Thymus (tissue), 11 donors: ENCODE results near the gene TNRC6A. TPM values are rescaled to one million over a fixed set of nuclear protein-coding genes. Genes with fewer than 3 reads are reported as not detected.
"Not testable (repeated sequence)": the region's sequence is repeated elsewhere in the genome, so short reads cannot be mapped to it uniquely, and the experiment has no call there.

ENCODE experiments used
- DNase-seq, 9 donors: peaks; one replicate each; pipeline ENCODE4 v3.0.0-alpha.2; 2013; ENCODE audit warnings: low spot score in 9 of 9, low read depth in 6 of 9, missing footprints in 1 of 9
- H3K27ac ChIP-seq, 2 donors: one replicate each; pipeline ENCODE4 v1.5.1; 2013; ENCODE audit warnings: control low read depth in 1 of 2, low read depth in 1 of 2, low read length in 1 of 2, mild to moderate bottlenecking in 1 of 2, moderate library complexity in 1 of 2
- H3K27me3 ChIP-seq, 2 donors: one replicate each; pipeline ENCODE4 v1.5.1; 2013; ENCODE audit warnings: low read length in 1 of 2; ENCODE audit not compliant: control insufficient read depth in 2 of 2, insufficient read depth in 1 of 2
- H3K36me3 ChIP-seq, 2 donors: one replicate each; pipeline ENCODE4 v1.5.1; 2013; ENCODE audit warnings: low read length in 1 of 2, mild to moderate bottlenecking in 1 of 2, moderate library complexity in 1 of 2; ENCODE audit not compliant: control insufficient read depth in 2 of 2, insufficient read depth in 2 of 2
- H3K4me1 ChIP-seq, 2 donors: one replicate each; pipeline ENCODE4 v1.5.1; 2013; ENCODE audit warnings: low read length in 2 of 2; ENCODE audit not compliant: control insufficient read depth in 2 of 2, insufficient read depth in 2 of 2
- H3K4me3 ChIP-seq, 2 donors: one replicate each; pipeline ENCODE4 v1.5.1; 2013; ENCODE audit warnings: low read length in 2 of 2, control low read depth in 1 of 2, mild to moderate bottlenecking in 1 of 2
- H3K9me3 ChIP-seq, 2 donors: one replicate each; pipeline ENCODE4 v1.5.1; 2013; ENCODE audit warnings: low read length in 1 of 2, mild to moderate bottlenecking in 1 of 2; ENCODE audit not compliant: control insufficient read depth in 2 of 2, insufficient read depth in 1 of 2
- WGBS: extraction: QIAGEN DNeasy Blood & Tissue Kit; methylation state at CpG from one replicate; pipeline ENCODE4 v1.1.7; 2013; 5-methylcytosine and 5-hydroxymethylcytosine counted together
- polyA plus RNA-seq: library from polyadenylated mRNA; stranded (reverse); fragments of 200-250 nt; gene quantifications from one replicate; pipeline ENCODE4 v1.2.3, GENCODE V29; 2013
- total RNA-seq: library from RNA; stranded (reverse); fragments of 120-200 nt; gene quantifications from one replicate; pipeline ENCODE4 v1.2.4, GENCODE V29; 2013
- donor health status: healthy.

The TNRC6A gene
- total and polyA plus RNA-seq, 2 donors, result 15.4 to 16.3 TPM

DNA sequence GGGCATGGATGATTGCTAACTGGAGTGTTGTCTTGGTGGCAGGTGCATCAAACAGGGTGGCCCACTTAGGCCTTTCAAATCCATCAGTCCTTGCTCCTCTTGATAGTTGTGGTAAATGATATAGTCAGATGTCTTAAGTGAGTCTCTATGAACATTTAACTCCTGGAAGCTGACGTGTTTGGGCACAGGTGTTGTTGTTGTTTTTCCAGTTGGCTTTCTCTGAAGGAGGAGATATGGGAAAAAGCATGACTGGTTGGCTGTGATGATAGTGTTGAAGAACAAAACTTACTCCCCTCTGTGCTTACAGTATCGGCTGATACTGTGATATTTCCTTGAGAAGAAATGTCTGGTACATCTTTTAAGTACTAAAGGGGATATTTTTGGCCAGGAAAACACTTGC lies 18.0 kb downstream of the TNRC6A start:
- 78% methylated on average over 2 of the region's 2 CpGs for WGBS
- DNase-seq, result no peak

DNA sequence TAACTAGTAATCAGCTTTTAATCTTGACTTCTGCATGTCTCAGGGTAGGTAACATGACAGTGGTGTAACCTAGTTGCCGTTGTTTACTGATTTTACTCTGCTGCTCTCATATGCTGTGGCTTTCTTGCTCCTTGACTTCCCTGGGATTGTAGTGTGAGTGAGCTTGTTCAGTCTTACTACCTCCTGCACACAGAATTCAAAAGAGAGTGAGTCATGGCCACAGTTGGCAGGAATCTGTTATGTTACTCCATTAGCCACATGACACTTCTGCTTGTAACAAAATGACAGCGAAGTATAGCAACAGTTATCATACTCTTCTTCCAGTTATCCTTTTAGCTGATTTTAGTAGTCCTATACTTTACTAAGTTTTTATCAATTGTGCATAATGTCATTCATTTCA lies 18.8 kb downstream of the TNRC6A start:
- peaks cover 0 to 5% of the 10 kb centered on the region in 2 donors for H3K36me3 ChIP-seq
- H3K4me3 ChIP-seq, result no peak overlapping the region
- H3K27ac ChIP-seq, result no peak overlapping the region
- peaks cover 0 to 4% of the 10 kb centered on the region in 2 donors for H3K4me1 ChIP-seq
- no peak for DNase-seq
- WGBS, result 93% methylated on average over 2 of the region's 2 CpGs
- no peaks in the 10 kb centered on the region for H3K27me3 ChIP-seq
- no peaks in the 10 kb centered on the region for H3K9me3 ChIP-seq

More for the DNA sequence above, 18.0 kb downstream of the TNRC6A start:
- Histone ChIP-seq H3K36me3 (peaks cover 0 to 5% of the 10 kb centered on the region in 2 donors), H3K27ac (no peak overlapping the region), H3K4me1 (peaks cover 0 to 4% of the 10 kb centered on the region in 2 donors), H3K9me3 (no peaks in the 10 kb centered on the region), H3K27me3 (no peaks in the 10 kb centered on the region), H3K4me3 (no peak overlapping the region)

DNA sequence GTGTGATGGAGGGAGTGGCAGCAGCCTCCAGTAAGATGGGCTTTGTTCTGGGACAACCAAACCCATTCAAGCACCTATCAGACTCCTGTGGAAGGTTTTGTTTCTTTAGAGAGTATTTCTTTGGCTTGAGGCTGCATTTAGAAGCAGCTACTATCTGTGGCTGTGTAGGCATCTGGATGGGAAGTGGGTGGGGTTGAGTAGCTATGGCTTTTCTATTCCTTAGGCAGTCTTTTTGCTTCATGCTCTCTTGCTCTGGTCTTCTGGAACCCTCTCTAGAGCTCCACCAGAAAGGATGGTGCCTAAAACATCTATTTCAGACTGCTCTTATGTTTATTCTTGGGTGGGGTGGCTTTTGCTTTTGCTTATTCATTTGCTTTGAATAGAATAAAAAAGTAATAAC lies 19.9 kb downstream of the TNRC6A start:
- peaks cover 0 to 4% of the 10 kb centered on the region in 2 donors for H3K4me1 ChIP-seq
- H3K36me3 ChIP-seq, result peaks cover 0 to 5% of the 10 kb centered on the region in 2 donors
- H3K27me3 ChIP-seq, result no peaks in the 10 kb centered on the region
- no peak for DNase-seq
- no peak overlapping the region for H3K27ac ChIP-seq
- H3K9me3 ChIP-seq, result no peaks in the 10 kb centered on the region
- no peak overlapping the region for H3K4me3 ChIP-seq

DNA sequence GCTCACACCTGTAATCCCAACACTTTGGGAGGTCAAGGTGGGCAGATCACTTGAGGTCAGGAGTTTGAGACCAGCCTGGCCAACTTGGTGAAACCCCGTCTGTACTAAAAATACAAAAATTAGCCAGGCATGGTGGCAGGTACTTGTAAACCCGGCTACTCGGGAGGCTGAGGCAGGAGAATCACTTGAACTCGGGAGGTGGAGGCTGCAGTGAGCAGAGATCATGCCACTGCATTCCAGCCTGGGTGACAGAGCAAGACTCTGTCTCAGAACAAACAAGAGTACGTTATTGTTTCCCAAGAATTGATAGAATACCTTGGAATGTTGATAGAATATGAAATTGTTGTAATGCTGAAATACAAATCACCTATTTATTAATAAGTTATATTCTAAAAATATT lies 20.4 kb downstream of the TNRC6A start:
- 98% methylated on average over 5 of the region's 5 CpGs for WGBS

DNA sequence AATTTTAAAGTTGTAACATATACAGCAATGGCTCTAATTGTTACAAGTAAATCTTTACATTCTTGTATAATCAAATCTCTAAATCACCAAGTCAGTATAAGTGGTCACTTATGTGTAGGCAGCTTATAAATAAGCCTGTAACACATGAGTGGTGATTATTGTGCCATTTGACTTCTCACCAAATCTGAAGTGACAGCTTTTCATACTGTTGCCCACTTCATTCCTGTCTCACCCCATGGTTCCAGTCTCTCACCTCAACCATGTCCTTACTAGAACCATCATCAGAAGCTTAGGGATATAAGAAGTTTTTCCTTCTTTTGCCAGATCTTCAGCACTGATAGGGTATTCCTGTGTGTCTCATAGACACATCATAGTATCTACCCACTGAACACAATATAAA lies 23.5 kb downstream of the TNRC6A start:
- Histone ChIP-seq H3K27ac (no peak overlapping the region), H3K36me3 (peaks cover 0 to 3% of the 10 kb centered on the region in 2 donors), H3K9me3 (no peaks in the 10 kb centered on the region), H3K4me3 (no peak overlapping the region), H3K4me1 (no peaks in the 10 kb centered on the region), H3K27me3 (no peaks in the 10 kb centered on the region)
- DNase-seq, result no peak

More for the DNA sequence above, 20.4 kb downstream of the TNRC6A start:
- H3K27ac ChIP-seq, H3K27me3 ChIP-seq, H3K4me3 ChIP-seq, H3K4me1 ChIP-seq, H3K9me3 ChIP-seq, H3K36me3 ChIP-seq, DNase-seq: not testable (repeated sequence)

DNA sequence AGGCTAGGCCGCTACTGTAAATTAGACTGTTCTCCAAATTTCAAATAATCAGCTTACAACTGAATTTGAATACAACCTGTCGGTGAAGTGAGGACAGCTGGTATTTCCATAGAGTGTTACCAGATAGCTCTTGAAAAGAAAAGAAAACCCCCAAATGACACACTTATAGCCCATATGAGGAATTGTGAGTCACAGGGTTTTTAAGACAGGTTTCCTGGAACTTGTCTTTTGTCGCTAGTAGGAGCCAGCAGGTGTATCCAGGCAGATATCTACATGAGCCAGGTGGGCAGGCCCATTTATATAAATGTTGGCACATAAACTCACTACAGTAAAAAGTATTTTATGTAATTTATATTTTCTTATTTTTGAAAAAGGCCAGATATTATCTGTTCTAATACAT lies 24.0 kb downstream of the TNRC6A start:
- no peaks in the 10 kb centered on the region for H3K9me3 ChIP-seq
- H3K36me3 ChIP-seq, result peaks cover 0 to 6% of the 10 kb centered on the region in 2 donors
- no peaks in the 10 kb centered on the region for H3K27me3 ChIP-seq
- no peak overlapping the region for H3K27ac ChIP-seq
- no peak overlapping the region for H3K4me3 ChIP-seq
- DNase-seq, result no peak
- 92% methylated on average over 3 of the region's 3 CpGs for WGBS
- no peaks in the 10 kb centered on the region for H3K4me1 ChIP-seq

DNA sequence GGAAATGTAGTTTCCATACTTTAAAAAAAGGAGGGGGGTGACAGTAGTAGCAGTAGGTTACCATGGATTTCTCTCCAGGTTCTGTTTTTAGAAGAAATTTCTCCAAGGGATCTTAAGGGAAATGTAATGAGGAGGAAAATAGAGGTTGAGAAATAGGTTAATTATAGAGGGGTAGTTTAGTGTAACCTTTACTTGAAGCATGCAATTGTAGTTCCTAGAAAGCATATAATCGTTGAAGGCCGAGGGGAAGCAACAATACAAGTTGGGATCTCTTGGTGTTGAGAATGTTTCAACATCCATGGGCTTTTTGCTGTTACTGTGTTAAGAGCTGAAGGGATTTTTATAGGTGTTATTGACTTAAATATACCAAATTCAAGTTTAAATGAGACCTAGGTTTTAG lies 25.1 kb downstream of the TNRC6A start:
- Histone ChIP-seq H3K4me3 (no peak overlapping the region), H3K27ac (no peak overlapping the region), H3K9me3 (no peaks in the 10 kb centered on the region), H3K27me3 (no peaks in the 10 kb centered on the region), H3K36me3 (peaks cover 3 to 7% of the 10 kb centered on the region in 2 donors), H3K4me1 (no peaks in the 10 kb centered on the region)
- no peak for DNase-seq
- WGBS, result over 99% methylated on average over 2 of the region's 2 CpGs

DNA sequence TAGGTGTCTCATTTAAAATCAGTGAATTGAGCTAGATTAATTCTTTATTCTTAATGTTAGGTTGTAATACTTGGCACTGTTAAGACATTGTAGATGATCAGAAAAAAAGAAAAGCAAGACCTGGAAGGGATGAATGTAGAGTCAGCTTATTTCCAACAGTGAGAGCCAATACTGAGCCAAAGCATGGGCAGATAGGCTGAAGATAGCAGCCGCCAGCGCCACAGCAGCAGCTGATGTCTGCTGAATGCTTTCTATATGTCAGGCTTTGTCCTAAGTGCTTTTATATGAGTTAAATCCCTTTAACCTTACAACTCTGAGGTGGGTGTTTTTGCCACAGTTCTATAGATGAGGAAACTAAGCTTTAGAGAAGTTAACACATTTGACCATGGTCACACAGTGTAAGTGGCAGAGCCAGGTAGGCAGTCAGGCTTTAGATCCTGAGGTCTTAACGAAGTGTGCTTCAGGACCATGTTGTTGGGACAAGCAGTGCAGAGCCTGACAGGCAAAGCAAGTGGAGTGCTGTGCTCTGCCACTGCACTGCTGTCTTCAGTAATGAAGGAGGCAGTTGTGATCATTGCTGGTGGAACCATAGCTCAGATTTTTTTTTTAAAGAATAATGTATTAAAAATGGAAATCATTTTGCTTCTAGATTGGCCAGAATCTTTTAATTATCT lies 25.9 kb downstream of the TNRC6A start:
- H3K27ac ChIP-seq, result no peak overlapping the region
- 97% methylated on average over 3 of the region's 3 CpGs for WGBS
- no peaks in the 10 kb centered on the region for H3K4me1 ChIP-seq
- peaks cover 3 to 4% of the 10 kb centered on the region in 2 donors for H3K36me3 ChIP-seq
- no peak for DNase-seq
- H3K27me3 ChIP-seq, result no peaks in the 10 kb centered on the region
- no peak overlapping the region for H3K4me3 ChIP-seq
- no peaks in the 10 kb centered on the region for H3K9me3 ChIP-seq

DNA sequence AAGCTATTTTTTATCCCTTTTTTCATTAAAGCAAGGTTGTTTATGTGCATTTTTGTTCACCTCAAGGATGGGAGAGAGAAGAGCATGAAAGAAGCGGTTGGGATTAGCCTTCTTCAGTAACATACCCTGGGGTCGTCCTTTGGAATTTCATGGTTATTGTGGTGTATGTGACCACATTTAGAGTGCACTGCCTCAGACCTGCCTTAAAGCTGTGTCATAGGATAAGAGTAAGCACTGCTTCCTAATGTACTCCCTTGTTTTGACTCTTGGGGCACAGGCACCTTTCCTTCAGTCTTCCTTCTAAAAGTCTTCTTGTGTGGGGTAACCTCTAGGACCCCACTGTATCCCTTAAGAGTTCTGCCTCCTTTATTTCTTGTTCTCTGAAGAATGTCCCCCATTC lies 28.9 kb downstream of the TNRC6A start:
- no peaks in the 10 kb centered on the region for H3K9me3 ChIP-seq
- over 99% methylated on average over 2 of the region's 2 CpGs for whole genome bisulfite sequencing
- H3K36me3 ChIP-seq, result peaks cover 4 to 12% of the 10 kb centered on the region in 2 donors
- no peak overlapping the region for H3K4me3 ChIP-seq
- no peak for DNase-seq
- H3K4me1 ChIP-seq, result no peaks in the 10 kb centered on the region
- no peak overlapping the region for H3K27ac ChIP-seq
- no peaks in the 10 kb centered on the region for H3K27me3 ChIP-seq
